ENCODE results near the gene RUBCN.

DNA sequence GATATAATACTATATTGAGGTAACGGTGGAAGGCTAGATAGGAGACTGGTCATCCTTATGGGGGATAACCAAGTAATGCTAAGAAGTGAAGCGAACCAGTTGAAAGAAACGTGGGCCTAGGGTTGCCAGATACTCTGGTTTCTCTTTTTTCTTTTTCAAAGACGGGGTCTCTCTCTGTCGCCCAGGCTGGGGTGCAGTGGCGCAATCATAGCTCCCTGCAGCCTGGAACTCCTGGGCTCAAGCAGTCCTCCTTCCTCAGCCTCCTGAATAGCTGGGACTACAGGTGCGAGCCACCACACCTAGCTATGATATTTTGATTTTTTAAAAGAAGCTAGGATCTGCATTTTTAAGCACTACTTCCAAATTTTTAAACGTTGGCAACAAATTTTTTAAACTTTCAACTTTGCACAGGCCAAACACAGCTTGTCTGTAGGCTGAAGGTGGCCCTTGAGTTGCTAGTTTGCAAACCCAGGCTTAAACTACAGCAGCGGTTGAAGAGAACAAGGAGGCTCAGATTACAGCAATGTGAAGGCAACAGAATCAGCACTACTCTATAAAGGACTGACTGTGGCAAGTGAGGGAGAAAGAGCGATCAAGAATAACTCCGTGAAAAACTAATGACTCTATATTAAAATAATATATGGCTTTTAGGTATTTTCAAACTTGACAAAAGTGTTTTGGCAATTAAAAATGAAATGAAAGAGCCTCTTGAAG is 1.2 kb upstream of the RUBCN start:
- TF ChIP-seq CTCF (IDR thresholded peaks at IDR 0.05) (no peak), POLR2A (IDR thresholded peaks at IDR 0.05) (no peak)
